HepG2 (cell line): ENCODE measurements around the gene CCDC57. TPM values are rescaled to one million over a fixed set of nuclear protein-coding genes. Genes with fewer than 3 reads are reported as not detected.
A peak's percentile ranks its signal among the peaks of the same experiment; 100 is the strongest.

ENCODE experiments used
- EED ChIP-seq: sonication (generic); formaldehyde crosslinking; IDR thresholded peaks from 2 replicates; pipeline ENCODE4 v1.5.0; 2020; ENCODE audit warnings: mild to moderate bottlenecking, missing genetic modification reagents
- KDM4B ChIP-seq: sonication (generic); formaldehyde crosslinking; IDR thresholded peaks from 2 replicates; pipeline ENCODE4 v1.4.0; 2020; ENCODE audit warnings: missing genetic modification reagents
- MED1 ChIP-seq: sonication (generic); formaldehyde crosslinking; IDR thresholded peaks from 2 replicates; pipeline ENCODE4 v1.4.0; 2020; ENCODE audit warnings: missing genetic modification reagents
- MXI1 ChIP-seq: IDR thresholded peaks from 3 replicates; pipeline ENCODE4 v1.6.1; 2012; ENCODE audit warnings: low read depth, low read length, inconsistent platforms, borderline replicate concordance
- NKX3-1 ChIP-seq: sonication (generic); formaldehyde crosslinking; IDR thresholded peaks from 2 replicates; pipeline ENCODE4 v1.5.0; 2020; ENCODE audit warnings: missing genetic modification reagents
- RBM22 ChIP-seq: fragments of 200-400 bp; formaldehyde crosslinking; optimal IDR thresholded peaks from 2 replicates; pipeline ENCODE3; 2017; ENCODE audit warnings: mild to moderate bottlenecking, low read length, moderate library complexity
- ZFP82 ChIP-seq: sonication (generic); formaldehyde crosslinking; IDR thresholded peaks from 2 replicates; pipeline ENCODE4 v1.5.1; 2020; ENCODE audit warnings: mild to moderate bottlenecking, missing genetic modification reagents, borderline replicate concordance
- ZNF432 ChIP-seq: sonication (generic); formaldehyde crosslinking; IDR thresholded peaks from 2 replicates; pipeline ENCODE4 v1.5.0; 2020; ENCODE audit warnings: missing genetic modification reagents, mild to moderate bottlenecking, borderline replicate concordance
- ZNF563 ChIP-seq: sonication (generic); formaldehyde crosslinking; IDR thresholded peaks from 2 replicates; pipeline ENCODE4 v1.8.0; 2022; ENCODE audit warnings: mild to moderate bottlenecking, moderate library complexity, missing genetic modification reagents
- polyA plus RNA-seq, 8 experiments: library from polyadenylated mRNA; depleted of rRNA in 3 of 8; stranded (reverse) in 7 of 8; unstranded in 1 of 8; fragments of >200 nt; fragmentation: Illumina TruSeq in 4 of 8; extraction: Trizol in 4 of 8; gene quantifications; 2 replicates each; pipeline versions ENCODE4 v1.2.1 to v1.2.3, GENCODE V29; 2011 to 2016; ENCODE audit warnings: low read depth in 4 of 8, missing spikeins in 1 of 8, mixed read lengths in 1 of 8; ENCODE audit not compliant: insufficient read depth in 1 of 8
- total RNA-seq, 5 experiments: library from RNA; depleted of rRNA; stranded (reverse); fragments of >200 nt; fragmentation: Illumina TruSeq; extraction: Trizol; gene quantifications; 2 replicates each; pipeline ENCODE4 v1.2.3, GENCODE V29; 2016; ENCODE audit warnings: low read depth in 1 of 5
- TF ChIP-seq, protein P1 (sequence below): sonication (generic); formaldehyde crosslinking; IDR thresholded peaks from 2 replicates; pipeline ENCODE4 v1.8.1; 2022; ENCODE audit warnings: low read depth, mild to moderate bottlenecking, missing genetic modification reagents
- TF ChIP-seq, protein P2 (sequence below): sonication (generic); formaldehyde crosslinking; IDR thresholded peaks from 2 replicates; pipeline ENCODE4 v1.5.1; 2020; ENCODE audit warnings: mild to moderate bottlenecking, missing genetic modification reagents, moderate library complexity
- TF ChIP-seq, protein P3 (sequence below): sonication (generic); formaldehyde crosslinking; IDR thresholded peaks from 2 replicates; pipeline ENCODE4 v1.4.0; 2020; ENCODE audit warnings: missing genetic modification reagents
- TF ChIP-seq, protein P4 (sequence below): sonication (generic); formaldehyde crosslinking; conservative IDR thresholded peaks from 2 replicates; pipeline ENCODE4 v1.4.0; 2020; ENCODE audit warnings: mild to moderate bottlenecking, missing genetic modification reagents, moderate library complexity
- TF ChIP-seq, protein P5 (sequence below): IDR thresholded peaks from 2 replicates; pipeline ENCODE4 v1.6.1; 2012; ENCODE audit warnings: inconsistent platforms

CCDC57 gene
- total and polyA plus RNA-seq, 2 of the 13 experiments (the other 11 are each of a cell fraction or from before 2014, with no cell fraction given), result 59.3 to 59.9 TPM

DNA sequence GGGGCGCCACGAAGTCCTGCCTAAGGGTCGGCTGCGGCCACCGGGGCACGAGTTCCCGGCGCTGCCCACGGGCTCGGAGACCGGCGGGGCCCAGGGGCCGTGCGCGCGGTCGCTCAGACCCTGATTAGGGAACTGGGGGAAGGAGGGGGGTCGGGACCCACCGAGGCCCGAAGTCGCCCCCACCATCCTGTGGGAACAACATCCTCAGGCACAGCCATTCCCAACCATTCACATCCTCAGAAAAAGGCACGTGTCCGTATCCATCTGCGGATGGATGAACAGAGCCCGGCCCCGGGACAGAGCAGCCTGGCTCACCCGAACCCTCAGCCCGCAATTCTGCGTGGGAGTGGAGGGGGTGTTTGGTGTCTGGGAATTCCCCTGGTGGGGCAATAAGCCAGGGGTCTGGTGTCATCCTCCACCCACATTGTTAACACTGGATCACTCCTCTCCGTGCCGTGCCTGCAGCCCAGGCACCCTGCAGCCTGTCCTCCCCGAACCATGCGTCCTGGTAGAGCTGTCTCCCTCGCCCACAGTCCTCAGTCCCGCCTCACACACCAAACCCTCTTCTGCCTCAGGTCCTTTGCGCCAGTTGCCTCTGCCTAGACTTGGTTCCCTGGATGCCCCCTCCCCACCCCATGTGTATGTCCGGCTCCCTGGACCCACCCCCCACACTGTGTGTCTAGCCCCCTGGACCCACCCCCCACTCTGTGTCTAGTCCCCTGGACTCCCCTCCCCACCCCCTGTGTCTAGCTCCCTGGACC lies 789 bp upstream of the CCDC57 start (continued):
- TF ChIP-seq, protein P1, sequence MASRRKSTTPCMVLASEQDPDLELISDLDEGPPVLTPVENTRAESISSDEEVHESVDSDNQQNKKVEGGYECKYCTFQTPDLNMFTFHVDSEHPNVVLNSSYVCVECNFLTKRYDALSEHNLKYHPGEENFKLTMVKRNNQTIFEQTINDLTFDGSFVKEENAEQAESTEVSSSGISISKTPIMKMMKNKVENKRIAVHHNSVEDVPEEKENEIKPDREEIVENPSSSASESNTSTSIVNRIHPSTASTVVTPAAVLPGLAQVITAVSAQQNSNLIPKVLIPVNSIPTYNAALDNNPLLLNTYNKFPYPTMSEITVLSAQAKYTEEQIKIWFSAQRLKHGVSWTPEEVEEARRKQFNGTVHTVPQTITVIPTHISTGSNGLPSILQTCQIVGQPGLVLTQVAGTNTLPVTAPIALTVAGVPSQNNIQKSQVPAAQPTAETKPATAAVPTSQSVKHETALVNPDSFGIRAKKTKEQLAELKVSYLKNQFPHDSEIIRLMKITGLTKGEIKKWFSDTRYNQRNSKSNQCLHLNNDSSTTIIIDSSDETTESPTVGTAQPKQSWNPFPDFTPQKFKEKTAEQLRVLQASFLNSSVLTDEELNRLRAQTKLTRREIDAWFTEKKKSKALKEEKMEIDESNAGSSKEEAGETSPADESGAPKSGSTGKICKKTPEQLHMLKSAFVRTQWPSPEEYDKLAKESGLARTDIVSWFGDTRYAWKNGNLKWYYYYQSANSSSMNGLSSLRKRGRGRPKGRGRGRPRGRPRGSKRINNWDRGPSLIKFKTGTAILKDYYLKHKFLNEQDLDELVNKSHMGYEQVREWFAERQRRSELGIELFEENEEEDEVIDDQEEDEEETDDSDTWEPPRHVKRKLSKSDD, result no peak
- peak; percentile 18; the same call in 1 of the 3 replicates for TF ChIP-seq MXI1
- TF ChIP-seq ZNF563 (CRISPR knock-in tag), result peak; percentile 7; the same call in 1 of the 2 replicates
- TF ChIP-seq, protein P2, sequence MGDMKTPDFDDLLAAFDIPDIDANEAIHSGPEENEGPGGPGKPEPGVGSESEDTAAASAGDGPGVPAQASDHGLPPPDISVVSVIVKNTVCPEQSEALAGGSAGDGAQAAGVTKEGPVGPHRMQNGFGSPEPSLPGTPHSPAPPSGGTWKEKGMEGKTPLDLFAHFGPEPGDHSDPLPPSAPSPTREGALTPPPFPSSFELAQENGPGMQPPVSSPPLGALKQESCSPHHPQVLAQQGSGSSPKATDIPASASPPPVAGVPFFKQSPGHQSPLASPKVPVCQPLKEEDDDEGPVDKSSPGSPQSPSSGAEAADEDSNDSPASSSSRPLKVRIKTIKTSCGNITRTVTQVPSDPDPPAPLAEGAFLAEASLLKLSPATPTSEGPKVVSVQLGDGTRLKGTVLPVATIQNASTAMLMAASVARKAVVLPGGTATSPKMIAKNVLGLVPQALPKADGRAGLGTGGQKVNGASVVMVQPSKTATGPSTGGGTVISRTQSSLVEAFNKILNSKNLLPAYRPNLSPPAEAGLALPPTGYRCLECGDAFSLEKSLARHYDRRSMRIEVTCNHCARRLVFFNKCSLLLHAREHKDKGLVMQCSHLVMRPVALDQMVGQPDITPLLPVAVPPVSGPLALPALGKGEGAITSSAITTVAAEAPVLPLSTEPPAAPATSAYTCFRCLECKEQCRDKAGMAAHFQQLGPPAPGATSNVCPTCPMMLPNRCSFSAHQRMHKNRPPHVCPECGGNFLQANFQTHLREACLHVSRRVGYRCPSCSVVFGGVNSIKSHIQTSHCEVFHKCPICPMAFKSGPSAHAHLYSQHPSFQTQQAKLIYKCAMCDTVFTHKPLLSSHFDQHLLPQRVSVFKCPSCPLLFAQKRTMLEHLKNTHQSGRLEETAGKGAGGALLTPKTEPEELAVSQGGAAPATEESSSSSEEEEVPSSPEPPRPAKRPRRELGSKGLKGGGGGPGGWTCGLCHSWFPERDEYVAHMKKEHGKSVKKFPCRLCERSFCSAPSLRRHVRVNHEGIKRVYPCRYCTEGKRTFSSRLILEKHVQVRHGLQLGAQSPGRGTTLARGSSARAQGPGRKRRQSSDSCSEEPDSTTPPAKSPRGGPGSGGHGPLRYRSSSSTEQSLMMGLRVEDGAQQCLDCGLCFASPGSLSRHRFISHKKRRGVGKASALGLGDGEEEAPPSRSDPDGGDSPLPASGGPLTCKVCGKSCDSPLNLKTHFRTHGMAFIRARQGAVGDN (CRISPR knock-in tag), result peak; percentile 61
- 0 out of 2 replicates have a peak, but pooled peaks have one; percentile 13 for TF ChIP-seq ZNF432
- peak; percentile 40; the same call in 1 of the 2 replicates for TF ChIP-seq MED1 (CRISPR knock-in tag)
- TF ChIP-seq NKX3-1 (CRISPR knock-in tag), result 0 out of 2 replicates have a peak, but pooled peaks have one; percentile 31
- peak; percentile 77; the same call in 1 of the 2 replicates for TF ChIP-seq EED (CRISPR knock-in tag)
- 0 out of 2 replicates have a peak, but pooled peaks have one; percentile 49 for TF ChIP-seq KDM4B (CRISPR knock-in tag)
- TF ChIP-seq, protein P3, sequence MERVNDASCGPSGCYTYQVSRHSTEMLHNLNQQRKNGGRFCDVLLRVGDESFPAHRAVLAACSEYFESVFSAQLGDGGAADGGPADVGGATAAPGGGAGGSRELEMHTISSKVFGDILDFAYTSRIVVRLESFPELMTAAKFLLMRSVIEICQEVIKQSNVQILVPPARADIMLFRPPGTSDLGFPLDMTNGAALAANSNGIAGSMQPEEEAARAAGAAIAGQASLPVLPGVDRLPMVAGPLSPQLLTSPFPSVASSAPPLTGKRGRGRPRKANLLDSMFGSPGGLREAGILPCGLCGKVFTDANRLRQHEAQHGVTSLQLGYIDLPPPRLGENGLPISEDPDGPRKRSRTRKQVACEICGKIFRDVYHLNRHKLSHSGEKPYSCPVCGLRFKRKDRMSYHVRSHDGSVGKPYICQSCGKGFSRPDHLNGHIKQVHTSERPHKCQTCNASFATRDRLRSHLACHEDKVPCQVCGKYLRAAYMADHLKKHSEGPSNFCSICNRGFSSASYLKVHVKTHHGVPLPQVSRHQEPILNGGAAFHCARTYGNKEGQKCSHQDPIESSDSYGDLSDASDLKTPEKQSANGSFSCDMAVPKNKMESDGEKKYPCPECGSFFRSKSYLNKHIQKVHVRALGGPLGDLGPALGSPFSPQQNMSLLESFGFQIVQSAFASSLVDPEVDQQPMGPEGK (CRISPR knock-in tag), result peak; percentile 61
- TF ChIP-seq, protein P4, sequence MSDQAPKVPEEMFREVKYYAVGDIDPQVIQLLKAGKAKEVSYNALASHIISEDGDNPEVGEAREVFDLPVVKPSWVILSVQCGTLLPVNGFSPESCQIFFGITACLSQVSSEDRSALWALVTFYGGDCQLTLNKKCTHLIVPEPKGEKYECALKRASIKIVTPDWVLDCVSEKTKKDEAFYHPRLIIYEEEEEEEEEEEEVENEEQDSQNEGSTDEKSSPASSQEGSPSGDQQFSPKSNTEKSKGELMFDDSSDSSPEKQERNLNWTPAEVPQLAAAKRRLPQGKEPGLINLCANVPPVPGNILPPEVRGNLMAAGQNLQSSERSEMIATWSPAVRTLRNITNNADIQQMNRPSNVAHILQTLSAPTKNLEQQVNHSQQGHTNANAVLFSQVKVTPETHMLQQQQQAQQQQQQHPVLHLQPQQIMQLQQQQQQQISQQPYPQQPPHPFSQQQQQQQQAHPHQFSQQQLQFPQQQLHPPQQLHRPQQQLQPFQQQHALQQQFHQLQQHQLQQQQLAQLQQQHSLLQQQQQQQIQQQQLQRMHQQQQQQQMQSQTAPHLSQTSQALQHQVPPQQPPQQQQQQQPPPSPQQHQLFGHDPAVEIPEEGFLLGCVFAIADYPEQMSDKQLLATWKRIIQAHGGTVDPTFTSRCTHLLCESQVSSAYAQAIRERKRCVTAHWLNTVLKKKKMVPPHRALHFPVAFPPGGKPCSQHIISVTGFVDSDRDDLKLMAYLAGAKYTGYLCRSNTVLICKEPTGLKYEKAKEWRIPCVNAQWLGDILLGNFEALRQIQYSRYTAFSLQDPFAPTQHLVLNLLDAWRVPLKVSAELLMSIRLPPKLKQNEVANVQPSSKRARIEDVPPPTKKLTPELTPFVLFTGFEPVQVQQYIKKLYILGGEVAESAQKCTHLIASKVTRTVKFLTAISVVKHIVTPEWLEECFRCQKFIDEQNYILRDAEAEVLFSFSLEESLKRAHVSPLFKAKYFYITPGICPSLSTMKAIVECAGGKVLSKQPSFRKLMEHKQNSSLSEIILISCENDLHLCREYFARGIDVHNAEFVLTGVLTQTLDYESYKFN (CRISPR knock-in tag), result 0 out of 2 replicates have a peak, but pooled peaks have one; percentile 3
- TF ChIP-seq, protein P5, sequence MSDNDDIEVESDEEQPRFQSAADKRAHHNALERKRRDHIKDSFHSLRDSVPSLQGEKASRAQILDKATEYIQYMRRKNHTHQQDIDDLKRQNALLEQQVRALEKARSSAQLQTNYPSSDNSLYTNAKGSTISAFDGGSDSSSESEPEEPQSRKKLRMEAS, result peak; percentile 56; the same call in 1 of the 2 replicates
- no peak for TF ChIP-seq ZFP82 (CRISPR knock-in tag)
- TF ChIP-seq RBM22, result no peak
